GM12872 (cell line): ENCODE data around the gene MDFIC.

Experiments used
- TF ChIP-seq, protein P1 (sequence below): IDR thresholded peaks from 3 replicates; pipeline ENCODE4 v1.5.1; 2011; ENCODE audit warnings: low read depth, mild to moderate bottlenecking, low read length, moderate library complexity; ENCODE audit not compliant: insufficient read depth

MDFIC gene, protein sequence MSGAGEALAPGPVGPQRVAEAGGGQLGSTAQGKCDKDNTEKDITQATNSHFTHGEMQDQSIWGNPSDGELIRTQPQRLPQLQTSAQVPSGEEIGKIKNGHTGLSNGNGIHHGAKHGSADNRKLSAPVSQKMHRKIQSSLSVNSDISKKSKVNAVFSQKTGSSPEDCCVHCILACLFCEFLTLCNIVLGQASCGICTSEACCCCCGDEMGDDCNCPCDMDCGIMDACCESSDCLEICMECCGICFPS

DNA sequence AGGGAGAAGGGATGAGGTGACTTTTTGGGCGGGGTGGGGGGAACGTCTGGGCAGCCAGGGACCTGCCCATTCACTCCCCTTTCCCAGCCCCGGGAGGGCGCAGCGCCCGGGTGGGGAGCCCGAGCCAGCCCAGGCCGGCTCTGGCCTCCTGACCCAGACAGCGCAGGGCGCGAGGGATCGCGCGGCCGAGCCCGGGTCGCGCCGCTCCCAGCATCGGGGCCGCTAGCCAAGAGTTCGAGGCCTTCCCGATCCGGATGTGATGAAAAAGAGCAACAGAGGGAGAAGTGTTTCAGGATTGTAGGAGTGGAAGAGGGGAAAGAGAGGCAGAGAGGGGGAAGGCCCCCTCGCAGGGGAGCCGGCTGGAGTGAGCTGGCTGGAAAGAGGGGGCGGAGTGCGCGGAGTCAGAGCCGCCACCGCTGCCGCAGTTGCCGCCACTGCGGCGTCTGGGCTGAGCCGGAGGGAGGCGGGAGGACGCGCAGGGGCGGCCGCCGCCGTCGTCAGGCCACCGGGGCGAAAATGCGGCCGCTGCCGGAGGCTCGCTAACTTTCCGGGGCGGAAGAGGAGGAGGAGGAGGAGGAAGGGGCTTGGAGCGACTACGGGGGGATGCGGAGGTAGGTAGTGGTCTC is at the start of gene MDFIC:
Gene MDFIC, plus strand, starts transcription at position 69 of the 626 bp plus-strand sequence. CDS start 940 bp downstream, outside the sequence.
- TF ChIP-seq, protein P1, sequence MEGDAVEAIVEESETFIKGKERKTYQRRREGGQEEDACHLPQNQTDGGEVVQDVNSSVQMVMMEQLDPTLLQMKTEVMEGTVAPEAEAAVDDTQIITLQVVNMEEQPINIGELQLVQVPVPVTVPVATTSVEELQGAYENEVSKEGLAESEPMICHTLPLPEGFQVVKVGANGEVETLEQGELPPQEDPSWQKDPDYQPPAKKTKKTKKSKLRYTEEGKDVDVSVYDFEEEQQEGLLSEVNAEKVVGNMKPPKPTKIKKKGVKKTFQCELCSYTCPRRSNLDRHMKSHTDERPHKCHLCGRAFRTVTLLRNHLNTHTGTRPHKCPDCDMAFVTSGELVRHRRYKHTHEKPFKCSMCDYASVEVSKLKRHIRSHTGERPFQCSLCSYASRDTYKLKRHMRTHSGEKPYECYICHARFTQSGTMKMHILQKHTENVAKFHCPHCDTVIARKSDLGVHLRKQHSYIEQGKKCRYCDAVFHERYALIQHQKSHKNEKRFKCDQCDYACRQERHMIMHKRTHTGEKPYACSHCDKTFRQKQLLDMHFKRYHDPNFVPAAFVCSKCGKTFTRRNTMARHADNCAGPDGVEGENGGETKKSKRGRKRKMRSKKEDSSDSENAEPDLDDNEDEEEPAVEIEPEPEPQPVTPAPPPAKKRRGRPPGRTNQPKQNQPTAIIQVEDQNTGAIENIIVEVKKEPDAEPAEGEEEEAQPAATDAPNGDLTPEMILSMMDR, result no peak

DNA sequence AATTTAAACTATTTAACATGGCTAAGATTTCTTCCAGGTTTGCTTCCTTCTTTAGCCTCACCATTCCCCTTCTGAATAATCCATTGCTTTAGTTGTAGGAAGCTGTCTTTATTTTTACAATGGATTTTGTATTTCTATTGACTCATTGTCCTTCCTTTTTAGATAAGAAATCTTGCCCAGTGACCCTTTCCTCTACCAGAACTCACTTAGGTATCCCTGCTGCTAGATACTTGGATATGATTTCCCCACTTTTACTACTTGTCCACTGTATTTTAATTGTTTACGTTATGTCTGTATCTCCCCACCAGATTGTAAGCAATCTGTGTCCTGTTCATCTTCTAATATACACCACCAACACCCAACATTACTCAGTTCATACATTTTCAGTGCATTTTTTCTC is 47.7 kb upstream of the MDFIC start:
- TF ChIP-seq, protein P1, result no peak

DNA sequence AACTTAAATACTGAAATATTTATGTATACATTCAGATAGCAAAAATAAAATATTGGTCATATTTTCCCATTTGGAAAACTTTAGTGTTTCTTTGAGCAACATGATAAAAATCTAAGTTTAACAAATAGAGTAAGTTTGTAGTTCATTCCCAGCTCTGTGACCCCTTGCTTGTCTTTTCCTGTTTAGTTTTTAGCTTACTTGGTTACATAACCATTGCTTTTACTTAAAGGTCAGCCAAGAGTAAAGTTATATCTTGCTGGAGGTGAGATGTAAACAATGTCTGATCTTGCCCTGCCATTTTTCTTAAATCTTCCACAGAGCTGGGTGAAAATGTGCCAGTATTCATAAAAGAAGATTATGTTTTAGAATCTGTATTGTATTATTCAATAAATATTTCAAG is 46.7 kb upstream of the MDFIC start:
- TF ChIP-seq, protein P1, result no peak

DNA sequence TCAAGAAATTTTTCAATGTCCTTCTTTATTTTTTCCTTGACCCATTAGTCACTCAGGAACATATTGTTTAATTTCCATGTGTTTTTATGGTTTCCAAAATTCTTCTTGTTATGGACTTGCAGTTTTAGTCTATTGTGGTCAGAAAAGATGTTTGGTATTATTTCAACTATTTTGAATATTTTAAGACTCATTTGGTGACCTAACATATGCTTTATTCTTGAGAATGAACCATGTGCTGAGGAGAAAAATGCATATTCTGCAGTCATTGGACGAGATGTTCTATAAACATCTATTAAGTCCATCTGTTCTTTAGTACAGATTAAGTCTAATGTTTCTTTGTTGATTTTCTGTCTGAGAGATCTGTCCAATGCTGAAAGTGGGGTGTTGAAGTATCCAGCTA is 42.3 kb upstream of the MDFIC start:
- TF ChIP-seq, protein P1, result no peak

DNA sequence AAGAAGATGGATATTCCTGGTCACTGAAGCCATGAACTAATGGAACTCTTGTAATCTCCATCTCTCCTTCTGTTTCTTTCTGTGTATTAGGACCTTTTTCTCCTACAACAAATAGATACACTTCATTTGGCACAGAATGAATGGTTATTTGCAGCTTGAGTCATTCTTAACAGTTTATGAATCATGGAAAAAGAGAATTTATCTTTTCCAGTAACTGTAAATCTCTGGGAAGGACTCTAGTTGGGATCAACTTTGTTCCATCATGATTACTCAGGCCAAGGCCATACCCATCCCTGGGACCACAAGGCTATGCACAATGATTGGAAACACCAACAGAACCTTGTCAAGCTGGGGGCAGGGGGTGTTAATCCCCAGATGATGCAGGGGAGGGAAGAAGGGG is 36.1 kb upstream of the MDFIC start:
- TF ChIP-seq, protein P1, result no peak

DNA sequence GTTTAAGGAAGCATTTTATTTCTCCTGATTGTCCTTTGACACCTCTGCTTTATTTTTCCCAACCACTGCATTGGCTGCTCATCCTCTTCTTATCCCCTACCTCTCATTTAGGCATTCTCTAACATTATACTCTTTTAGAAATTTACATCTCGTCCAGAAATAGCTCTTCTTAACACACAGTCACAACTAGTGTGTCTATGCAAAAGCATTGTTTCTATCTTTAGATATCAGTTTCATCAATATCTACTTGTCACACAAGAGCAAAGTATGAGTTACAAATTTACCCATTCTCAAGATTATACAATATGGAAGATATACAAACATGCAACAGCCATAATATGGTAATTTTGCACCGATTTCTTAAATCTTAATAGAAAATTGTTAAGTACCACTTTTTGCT is 35.7 kb upstream of the MDFIC start:
- TF ChIP-seq, protein P1, result no peak

DNA sequence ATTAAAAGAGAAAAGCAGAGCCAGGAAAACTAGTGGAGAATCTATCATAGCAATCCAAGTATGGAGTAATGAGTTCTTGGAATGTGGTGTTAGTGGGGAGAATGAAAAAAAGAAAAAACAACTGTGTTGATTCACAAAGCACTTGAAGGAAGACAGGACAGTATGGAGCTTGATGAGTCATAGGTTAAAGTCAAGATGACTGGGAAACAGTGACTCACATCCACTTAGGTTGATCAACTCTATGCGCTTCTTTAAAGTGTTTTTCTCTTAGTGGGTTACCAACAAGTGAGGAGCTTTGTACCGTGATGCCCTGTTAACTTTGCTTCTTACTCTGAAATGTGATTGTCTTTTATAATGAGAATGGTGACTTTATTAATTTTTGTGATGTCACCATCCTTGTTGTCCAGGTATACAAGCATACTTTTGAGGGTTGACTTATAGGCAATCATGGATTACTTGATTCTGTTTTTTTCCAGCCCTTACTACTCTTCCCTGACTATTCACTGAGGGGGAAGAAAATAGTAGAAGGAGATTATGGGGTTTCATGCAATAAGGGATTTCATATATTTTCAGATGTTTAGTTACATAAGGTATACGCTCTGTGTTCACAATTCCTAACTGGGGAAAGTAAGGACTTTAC is 32.1 kb upstream of the MDFIC start:
- TF ChIP-seq, protein P1, result no peak
